ENCODE results near the gene PUSL1. TPM values are rescaled to one million over a fixed set of nuclear protein-coding genes. Genes with fewer than 3 reads are reported as not detected.

PUSL1 gene
- total RNA-seq, 1 experiment from 2014 or later: 132 TPM

DNA sequence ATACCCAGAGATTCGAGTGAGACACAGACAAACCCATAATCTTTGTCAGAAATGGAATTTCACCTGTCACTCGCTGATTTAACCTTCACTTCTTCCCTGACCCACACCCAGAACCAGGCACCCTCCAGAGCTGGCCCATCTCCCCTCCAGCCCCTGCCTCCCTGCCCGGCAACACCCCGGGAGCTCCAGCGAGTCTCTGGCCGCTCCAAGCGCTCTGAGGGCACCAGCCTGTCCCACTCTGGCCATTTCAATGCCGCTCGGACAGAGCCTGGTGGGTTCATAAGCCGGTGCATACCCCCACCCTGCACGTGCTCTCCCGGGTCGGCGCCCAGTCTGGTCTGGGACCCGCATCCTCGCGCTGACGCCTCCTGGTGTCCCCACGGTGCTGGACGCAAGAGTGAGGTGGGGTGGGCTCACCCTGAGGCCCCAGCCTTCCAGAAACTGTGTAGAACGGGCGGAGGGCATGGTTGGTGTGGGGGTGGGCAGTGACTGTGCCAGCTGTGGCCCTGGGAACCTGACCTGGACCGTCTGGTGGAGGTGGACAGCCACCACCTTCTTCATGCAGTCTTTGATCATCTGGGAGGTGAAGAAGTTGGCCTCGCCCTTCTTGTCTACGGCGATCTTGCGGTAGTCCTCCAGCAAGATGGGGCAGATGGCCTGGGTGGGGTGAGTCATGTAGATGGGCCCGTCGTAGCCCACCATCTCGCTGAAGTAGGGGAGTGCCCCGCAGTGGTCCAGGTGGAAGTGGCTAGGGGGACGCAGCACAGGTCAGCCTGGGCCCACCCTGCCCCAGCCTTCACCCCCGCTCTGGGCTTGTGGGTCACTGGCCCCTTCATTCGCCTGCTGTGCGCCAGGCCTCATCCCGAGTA, 10.6 kb downstream of the PUSL1 start:
- CTCF ChIA-PET: interaction anchor here (0.6 kb wide), 1 partner anchor 19 kb away, joined by 3 read pairs; no protein-coding TSS in a partner anchor
- BruUV-seq (replicated peaks): no TSS peak
- peaks cover 82% of the 10 kb centered on the region for H3K79me2 ChIP-seq (ENCODE audit: low read length)

DNA sequence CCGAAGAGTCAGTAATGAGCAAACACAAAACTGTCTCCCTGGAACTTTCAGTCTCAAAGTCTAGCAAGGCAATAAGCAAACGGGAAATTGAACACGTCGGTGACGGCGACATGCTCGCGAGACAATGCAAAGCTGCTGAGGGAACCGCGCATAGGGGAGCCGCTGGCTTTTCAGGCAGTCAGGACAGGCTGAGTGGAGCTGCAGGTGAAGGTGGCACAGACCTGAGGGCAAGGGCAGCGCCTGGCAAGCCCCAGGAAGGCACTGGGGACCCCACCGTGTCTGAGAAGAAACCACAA, 11.2 kb downstream of the PUSL1 start:
- DNase-seq (no peak), ATAC-seq (no peak)
- Histone ChIP-seq H3K36me3 (ENCODE audit: low read depth, low read length) (peaks cover 32% of the 10 kb centered on the region), H4K20me1 (ENCODE audit: low read length) (peaks cover 29% of the 10 kb centered on the region), H2AFZ (ENCODE audit: low read length) (no peak overlapping the region), H3K9me3 (ENCODE audit: low read length) (no peaks in the 10 kb centered on the region), H3K79me2 (ENCODE audit: low read length) (peaks cover 81% of the 10 kb centered on the region), H3F3A (ENCODE audit: low read length, unreplicated experiment) (peaks cover 9% of the 10 kb centered on the region), H3K4me1 (ENCODE audit: insufficient read depth, low read length) (peaks cover 40% of the 10 kb centered on the region), H3K4me2 (ENCODE audit: low read length) (no peak overlapping the region), H3K4me3 (ENCODE audit: low read length) (no peak overlapping the region), H3K27me3 (ENCODE audit: low read length) (no peaks in the 10 kb centered on the region), H3K9ac (ENCODE audit: low read length) (no peak overlapping the region), H3K27ac (ENCODE audit: low read length) (no peak overlapping the region), H3K9me2 (replicated peaks; ENCODE audit: low read length) (no peaks in the 10 kb centered on the region)
- ChIA-PET POLR2A (ENCODE audit: unreplicated experiment) (no interaction called here), CTCF (no interaction called here)
- TF ChIP-seq EZH2phosphoT487 (IDR thresholded peaks at IDR 0.05; ENCODE audit: borderline replicate concordance, low read length) (no peak), EZH2 (IDR thresholded peaks at IDR 0.05; ENCODE audit: low read length, unreplicated experiment) (no peak)
- TF ChIP-seq, protein P1, sequence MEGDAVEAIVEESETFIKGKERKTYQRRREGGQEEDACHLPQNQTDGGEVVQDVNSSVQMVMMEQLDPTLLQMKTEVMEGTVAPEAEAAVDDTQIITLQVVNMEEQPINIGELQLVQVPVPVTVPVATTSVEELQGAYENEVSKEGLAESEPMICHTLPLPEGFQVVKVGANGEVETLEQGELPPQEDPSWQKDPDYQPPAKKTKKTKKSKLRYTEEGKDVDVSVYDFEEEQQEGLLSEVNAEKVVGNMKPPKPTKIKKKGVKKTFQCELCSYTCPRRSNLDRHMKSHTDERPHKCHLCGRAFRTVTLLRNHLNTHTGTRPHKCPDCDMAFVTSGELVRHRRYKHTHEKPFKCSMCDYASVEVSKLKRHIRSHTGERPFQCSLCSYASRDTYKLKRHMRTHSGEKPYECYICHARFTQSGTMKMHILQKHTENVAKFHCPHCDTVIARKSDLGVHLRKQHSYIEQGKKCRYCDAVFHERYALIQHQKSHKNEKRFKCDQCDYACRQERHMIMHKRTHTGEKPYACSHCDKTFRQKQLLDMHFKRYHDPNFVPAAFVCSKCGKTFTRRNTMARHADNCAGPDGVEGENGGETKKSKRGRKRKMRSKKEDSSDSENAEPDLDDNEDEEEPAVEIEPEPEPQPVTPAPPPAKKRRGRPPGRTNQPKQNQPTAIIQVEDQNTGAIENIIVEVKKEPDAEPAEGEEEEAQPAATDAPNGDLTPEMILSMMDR (conservative IDR thresholded peaks at IDR 0.05; ENCODE audit: low read depth, low read length): no peak
- intact Hi-C loops (cut with micrococcal nuclease): no loop called here
- BruUV-seq (replicated peaks): no TSS peak

More for the DNA sequence above, 10.6 kb downstream of the PUSL1 start:
- H3K4me2 ChIP-seq (ENCODE audit: low read length): no peak overlapping the region
- no peak overlapping the region for H3K9ac ChIP-seq (ENCODE audit: low read length)
- peak overlapping the region; percentile 60 for H3K27ac ChIP-seq (ENCODE audit: low read length)
- no peak overlapping the region for H3K4me3 ChIP-seq (ENCODE audit: low read length)
- intact Hi-C loops (cut with micrococcal nuclease): loop anchor here (1.0 kb wide), 1 partner anchor 25 kb away; no protein-coding TSS in a partner anchor
- peaks cover 9% of the 10 kb centered on the region for H3F3A ChIP-seq (ENCODE audit: low read length, unreplicated experiment)
- H2AFZ ChIP-seq (ENCODE audit: low read length): no peak overlapping the region
- ATAC-seq (no peak), DNase-seq (no peak)
- peaks cover 33% of the 10 kb centered on the region for H3K36me3 ChIP-seq (ENCODE audit: low read depth, low read length)
- peaks cover 29% of the 10 kb centered on the region for H4K20me1 ChIP-seq (ENCODE audit: low read length)
- H3K27me3 ChIP-seq (ENCODE audit: low read length): no peaks in the 10 kb centered on the region
- no peaks in the 10 kb centered on the region for H3K9me2 ChIP-seq (replicated peaks; ENCODE audit: low read length)
- POLR2A ChIA-PET (ENCODE audit: unreplicated experiment): interaction anchor here (0.6 kb wide), 1 partner anchor 9 kb away, joined by 3 read pairs; no protein-coding TSS in a partner anchor
- TF ChIP-seq, protein P1 (conservative IDR thresholded peaks at IDR 0.05; ENCODE audit: low read depth, low read length): no peak
- TF ChIP-seq EZH2phosphoT487 (IDR thresholded peaks at IDR 0.05; ENCODE audit: borderline replicate concordance, low read length) (no peak), EZH2 (IDR thresholded peaks at IDR 0.05; ENCODE audit: low read length, unreplicated experiment) (no peak)
- H3K4me1 ChIP-seq (ENCODE audit: insufficient read depth, low read length): peaks cover 40% of the 10 kb centered on the region
- H3K9me3 ChIP-seq (ENCODE audit: low read length): no peaks in the 10 kb centered on the region

All from PC-3 (cell line).